Testis (tissue), 2 donors: ENCODE data around the gene TAF13.

ENCODE experiments used
- CTCF ChIP-seq, 3 experiments: fragments of 450-650 bp in 2 of 3; fragments of 200-600 bp in 1 of 3; sonication (generic) in 1 of 3; IDR thresholded peaks; one replicate each; pipeline ENCODE4 v1.5.1; 2016 to 2019; ENCODE audit warnings: antibody characterized with exemption in 3 of 3, mild to moderate bottlenecking in 2 of 3, moderate library complexity in 1 of 3
- POLR2A ChIP-seq: fragments of 450-650 bp; IDR thresholded peaks from one replicate; pipeline ENCODE4 v1.6.1; 2017; ENCODE audit warnings: antibody characterized with exemption, mild to moderate bottlenecking, moderate library complexity

- TF ChIP-seq CTCF (IDR thresholded peaks at IDR 0.05) = no peak
- TF ChIP-seq POLR2A = no peak
Observed at GRCh38 chr1:109045595-109045994, 30.2 kb downstream of the TAF13 start.
